Neuron (in vitro differentiated cells): ENCODE measurements around the gene BCR.
"Not testable (repeated sequence)": the region's sequence is repeated elsewhere in the genome, so short reads cannot be mapped to it uniquely, and the experiment has no call there.

Experiments used
- H2AFZ ChIP-seq: one replicate; pipeline ENCODE4 v1.6.1; 2013; ENCODE audit warnings: low read depth, mild to moderate bottlenecking, inconsistent platforms, low read length, moderate library complexity
- H3K27me3 ChIP-seq: one replicate; pipeline ENCODE4 v1.6.1; 2013; ENCODE audit warnings: low read length; ENCODE audit not compliant: insufficient read depth
- H3K36me3 ChIP-seq: one replicate; pipeline ENCODE4 v1.6.1; 2013; ENCODE audit warnings: low read length; ENCODE audit not compliant: insufficient read depth
- H3K4me1 ChIP-seq: one replicate; pipeline ENCODE4 v1.6.1; 2013; ENCODE audit warnings: low read length; ENCODE audit not compliant: insufficient read depth
- H3K4me3 ChIP-seq: 2 replicates; pipeline ENCODE4 v1.5.1; 2013; ENCODE audit warnings: mild to moderate bottlenecking, low read length, moderate library complexity
- H3K9me3 ChIP-seq: one replicate; pipeline ENCODE4 v1.6.1; 2013; ENCODE audit warnings: low read length

BCR gene

DNA sequence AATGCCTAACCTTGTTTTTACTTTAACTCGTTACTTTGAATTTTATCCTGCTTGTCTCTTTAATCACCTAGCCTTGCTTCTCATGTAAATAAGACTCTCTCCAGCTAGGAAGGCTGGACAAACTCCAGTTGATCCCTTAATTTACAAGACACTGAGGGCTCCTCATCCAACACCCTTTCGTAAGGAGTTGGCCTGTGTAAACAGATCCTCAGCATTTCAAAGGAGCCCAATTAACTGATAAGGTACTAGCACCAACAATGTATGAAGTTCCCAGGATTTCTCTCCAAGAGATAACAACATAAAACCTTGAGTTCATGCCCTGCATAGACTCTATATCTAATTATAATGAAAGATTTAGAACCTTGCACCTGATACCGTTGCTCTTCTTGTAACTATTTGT is 186.9 kb downstream of the BCR start:
- peaks cover 19% of the 10 kb centered on the region for H3K27me3 ChIP-seq
- H2AFZ ChIP-seq, H3K9me3 ChIP-seq, H3K4me3 ChIP-seq, H3K4me1 ChIP-seq, H3K36me3 ChIP-seq: not testable (repeated sequence)
